ENCODE results near the gene SDF2.
A peak's percentile ranks its signal among the peaks of the same experiment; 100 is the strongest.
"Not testable (repeated sequence)": the region's sequence is repeated elsewhere in the genome, so short reads cannot be mapped to it uniquely, and the experiment has no call there.

Gene SDF2

GRCh38 chr17:28682655-28683054 is 20.9 kb upstream of the SDF2 start:
- DNase-seq = no peak

DNA sequence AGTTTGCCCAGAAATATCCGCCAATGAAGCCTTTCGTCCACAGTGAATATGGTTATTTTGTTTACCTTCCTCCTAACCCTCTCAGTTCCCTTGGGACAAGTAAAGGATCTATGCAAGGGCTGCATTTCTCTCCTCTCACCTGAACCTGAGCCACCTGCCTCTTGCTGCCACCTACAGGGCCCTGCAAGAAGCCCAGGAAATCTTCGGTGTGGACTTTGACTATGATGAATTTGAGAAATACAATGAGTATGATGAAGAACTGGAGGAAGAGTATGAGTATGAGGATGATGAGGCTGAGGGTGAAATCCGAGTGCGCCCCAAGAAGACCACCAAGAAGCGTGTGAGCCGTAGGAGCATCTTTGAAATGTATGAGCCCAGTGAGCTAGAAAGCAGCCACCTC is 14.3 kb upstream of the SDF2 start:
- no peak for DNase-seq

GRCh38 chr17:28675490-28675889 is 13.8 kb upstream of the SDF2 start:
- no peak for DNase-seq

DNA sequence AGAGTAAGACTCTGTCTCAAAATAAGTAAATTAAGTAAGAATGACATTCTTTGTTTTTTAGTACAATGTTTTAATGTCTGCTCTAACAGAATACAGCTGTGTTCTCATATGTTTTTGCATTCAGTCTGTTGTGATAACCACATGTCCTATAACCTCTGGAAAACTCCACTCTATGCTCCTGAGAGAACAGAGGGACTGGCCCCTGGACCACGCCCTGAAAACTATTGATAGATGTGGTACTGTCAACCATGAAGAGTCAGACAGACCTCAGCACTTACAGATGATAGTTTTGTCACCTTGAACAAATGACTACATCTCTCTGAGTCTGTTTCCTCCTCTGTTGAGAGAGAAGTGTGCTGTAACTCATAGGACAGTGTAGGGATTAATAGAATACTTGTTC is 8.2 kb upstream of the SDF2 start:
- DNase-seq = no peak

- no peak for DNase-seq
Observed at GRCh38 chr17:28667870-28668269, 6.2 kb upstream of the SDF2 start.

DNA sequence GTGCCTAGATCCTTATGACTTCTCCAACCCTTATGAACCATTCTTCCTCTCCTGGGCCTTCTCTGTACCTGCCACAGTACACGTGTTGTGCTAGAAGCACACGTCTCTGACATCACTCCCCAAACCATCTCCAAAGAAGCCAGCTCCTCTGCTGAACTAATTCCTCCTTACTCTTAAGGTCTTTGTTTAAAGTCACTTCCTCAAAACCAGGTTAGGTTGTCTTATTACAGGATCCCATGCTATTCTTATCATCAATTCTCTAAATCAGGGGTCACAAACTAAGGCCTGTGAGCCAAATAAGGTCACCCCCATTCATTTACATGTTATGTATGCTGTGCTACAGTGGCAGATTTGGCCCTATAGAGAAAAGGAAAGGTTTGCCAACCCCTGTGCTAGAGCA is 4.3 kb upstream of the SDF2 start:
- DNase-seq = no peak

DNA sequence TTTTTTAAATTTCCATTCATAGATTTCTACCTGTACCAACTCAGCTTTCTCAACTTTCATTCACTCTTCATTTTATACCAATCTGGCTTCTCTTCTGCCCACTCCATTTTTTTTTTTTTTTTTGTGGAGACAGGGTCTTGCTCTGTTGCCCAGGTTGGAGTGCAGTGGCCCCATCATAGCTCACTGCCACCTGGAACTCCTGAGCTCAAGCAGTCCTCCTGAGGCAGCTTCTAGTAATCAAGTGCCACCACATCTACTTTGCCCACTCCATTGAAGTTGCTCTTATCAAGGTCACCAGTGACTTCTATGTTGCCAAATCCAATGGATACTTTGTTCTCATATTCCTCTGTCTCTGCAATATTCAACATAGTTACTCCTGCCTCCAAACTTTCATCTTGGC is 2.0 kb upstream of the SDF2 start:
- no peak for DNase-seq

DNA sequence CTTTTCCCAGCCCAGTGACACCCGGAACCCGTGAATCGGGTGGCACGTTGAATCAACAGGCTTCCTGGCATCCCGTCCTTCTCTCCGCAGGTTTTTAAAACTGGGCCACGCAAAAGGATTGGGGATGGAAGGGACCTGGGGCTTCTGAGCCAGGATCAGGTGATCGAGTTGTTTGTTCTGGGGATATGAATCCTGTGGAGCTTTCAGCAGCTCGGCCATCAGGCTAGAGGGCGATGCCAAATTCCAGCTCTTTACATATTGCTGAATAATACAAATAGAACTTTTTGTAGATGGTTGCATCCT is 772 bp upstream of the SDF2 start:
- DNase-seq = no peak

GRCh38 chr17:28659497-28659881 is 2.2 kb downstream of the SDF2 start:
- not testable (repeated sequence) for DNase-seq

DNA sequence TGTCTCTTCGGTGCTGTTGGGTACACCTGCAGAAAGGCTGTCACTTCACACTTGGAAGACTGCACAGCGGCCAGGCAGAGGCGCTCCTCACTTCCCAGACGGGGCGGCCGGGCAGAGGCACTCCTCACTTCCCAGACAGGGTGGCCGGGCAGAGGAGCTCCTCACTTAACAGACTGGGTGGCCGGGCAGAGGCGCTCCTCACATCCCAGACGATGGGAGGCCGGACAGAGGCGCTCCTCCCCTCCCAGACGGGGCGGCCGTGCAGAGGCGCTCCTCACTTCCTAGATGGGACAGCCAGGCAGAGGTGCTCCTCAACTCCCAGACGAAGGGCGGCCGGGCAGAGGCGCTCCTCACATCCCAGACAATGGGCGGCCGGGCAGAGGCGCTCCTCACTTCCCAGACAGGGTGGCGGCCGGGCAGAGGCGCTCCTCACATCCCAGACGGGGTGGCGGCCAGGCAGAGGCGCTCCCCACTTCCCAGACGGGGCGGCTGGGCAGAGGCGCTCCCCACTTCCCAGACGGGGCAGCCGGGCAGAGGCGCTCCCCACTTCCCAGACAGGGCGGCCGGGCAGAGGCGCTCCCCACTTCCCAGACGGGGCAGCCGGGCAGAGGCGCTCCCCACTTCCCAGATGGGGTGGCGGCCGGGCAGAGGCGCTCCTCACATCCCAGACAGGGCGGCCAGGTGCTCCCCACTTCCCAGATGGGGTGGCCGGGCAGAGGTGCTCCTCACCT is 2.8 kb downstream of the SDF2 start:
- not testable (repeated sequence) for DNase-seq

DNA sequence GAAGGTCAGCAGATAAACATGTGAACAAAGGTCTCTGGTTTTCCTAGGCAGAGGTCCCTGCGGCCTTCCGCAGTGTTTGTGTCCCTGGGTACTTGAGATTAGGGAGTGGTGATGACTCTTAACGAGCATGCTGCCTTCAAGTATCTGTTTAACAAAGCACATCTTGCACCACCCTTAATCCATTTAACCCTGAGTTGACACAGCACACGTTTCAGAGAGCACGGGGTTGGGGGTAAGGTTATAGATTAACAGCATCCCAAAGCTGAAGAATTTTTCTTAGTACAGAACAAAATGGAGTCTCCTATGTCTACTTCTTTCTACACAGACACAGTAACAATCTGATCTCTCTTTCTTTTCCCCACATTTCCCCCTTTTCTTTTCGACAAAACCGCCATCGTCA is 3.4 kb downstream of the SDF2 start:
- not testable (repeated sequence) for DNase-seq

DNA sequence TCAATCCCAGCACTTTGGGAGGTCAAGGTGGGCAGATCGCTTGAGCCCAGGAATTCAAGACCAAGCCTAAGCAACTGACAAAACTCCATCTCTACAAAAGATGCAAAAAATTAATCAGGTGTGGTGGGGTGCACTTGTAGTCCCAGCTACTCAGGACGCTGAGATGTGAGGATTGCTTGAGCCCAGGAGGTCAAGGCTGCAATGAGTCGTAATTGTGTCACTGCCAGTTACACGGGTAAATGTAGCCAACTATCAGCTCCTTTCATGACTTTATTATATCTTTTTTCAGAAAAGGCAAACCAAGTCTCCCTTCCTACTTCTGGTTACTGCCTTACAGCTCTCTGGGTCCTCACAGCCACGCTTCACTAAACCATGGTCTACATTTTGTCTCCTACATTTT is 4.0 kb downstream of the SDF2 start:
- no peak for DNase-seq

DNA sequence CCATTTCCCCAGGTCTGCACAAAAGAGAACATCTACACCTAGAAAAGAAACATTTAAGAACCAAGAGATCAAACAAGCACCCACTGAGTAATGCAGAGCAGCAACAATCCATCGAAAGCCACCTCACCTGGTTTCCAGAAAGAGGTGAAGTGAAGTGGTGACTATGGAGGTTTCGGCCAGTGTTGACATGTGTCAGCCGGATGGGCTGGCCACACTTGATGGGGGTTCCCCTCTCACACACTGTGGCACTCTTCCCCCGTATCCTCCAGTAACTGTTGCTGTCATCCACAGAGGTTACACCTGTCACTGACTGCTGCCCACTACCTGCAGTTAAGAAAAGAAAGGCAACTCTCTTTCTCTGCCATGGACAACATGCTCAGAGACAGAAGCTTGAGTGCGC is 6.5 kb downstream of the SDF2 start:
- no peak for DNase-seq

DNA sequence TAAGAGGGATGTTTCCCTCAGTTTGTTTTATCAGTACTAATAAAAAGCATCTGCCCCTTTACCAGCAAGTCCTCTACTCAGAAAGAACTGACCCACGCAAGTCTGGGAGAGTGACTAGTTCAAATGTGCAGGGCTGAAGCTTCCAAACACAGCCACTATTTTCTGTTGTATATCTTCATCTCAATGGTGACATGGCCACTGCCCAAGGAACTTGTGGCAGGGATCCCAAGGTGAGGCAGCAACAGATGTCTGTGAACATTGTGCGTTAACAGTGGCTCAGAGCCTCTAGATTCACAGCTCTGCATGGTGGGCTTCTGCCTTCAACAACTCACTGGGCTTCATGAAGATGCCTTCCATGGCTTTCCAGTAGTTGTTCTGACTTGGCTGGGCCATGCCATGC is 13.0 kb downstream of the SDF2 start:
- no peak for DNase-seq

DNA sequence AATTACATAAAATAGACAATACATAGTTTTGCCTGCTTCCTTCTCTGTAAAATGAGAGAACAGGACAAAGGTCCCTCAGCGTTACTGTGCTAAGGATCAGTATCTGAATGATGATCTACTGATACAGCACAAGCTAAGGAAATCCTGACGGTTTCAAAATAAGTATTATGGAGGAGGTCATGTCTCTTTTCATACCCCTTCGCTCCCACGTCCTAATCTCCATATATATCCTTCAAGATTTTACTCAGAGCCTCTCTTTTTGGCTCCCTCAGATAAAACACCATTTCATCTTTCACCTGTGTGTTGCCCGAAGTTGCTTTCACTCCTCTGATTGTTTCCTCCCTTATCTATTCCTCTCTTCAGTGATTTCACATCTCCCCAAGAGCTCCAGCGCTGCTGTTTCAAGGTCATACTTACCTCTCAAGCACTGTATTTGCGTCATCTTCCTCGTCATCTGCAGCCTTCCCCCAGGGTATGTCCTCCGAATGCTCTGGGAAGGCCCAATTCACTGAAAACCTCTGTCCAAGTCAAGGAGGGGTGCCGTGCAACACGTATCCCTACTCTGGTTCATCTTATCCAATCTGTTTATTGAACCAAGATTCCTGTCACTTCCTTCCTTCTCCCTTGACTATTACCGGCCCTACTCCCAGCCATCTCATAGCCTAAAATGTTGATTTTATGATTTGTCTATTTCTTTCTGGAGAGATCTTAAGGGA is 15.5 kb downstream of the SDF2 start:
- no peak for DNase-seq

- no peak for DNase-seq
Observed at GRCh38 chr17:28645576-28645939, 16.1 kb downstream of the SDF2 start.

DNA sequence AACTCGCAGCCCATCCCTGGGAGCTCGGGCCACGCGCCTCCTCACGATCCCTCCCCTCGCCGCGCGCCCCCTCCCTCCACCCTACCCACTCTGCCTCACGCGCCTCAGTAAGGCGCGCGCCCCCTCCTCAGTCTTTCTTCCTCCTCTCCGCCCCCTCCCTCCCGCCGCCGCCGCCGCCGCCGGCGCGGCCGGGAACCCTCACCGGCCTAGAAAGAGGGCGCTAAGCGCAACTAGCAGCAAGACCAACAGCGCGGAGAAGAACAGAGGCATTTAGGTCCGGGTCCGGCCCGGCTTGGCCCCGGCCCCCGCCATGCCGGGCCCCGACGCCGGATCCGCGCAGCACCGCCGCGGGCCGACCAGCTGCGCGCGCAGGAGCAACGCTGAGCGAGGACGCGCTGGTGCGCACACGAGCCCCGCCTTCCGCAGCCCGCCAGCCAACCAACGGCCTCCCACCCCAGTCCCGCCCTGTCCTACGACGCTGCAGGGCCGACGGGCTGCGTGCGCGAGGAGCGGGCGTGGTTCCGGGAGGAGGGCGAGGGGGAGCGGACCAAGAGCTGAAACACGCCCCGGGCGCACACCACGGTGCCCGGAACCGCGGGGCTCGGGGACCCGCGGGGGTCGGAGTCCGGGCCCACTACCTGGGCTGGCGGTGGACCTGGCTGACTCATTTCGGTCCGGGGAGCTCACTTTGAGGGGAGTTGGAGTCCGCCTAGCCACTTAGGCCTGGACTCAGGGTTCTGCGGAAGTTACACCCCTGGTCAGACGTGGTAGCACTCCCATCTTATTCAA is 16.7 kb downstream of the SDF2 start, which contains the start of gene BLTP2:
BLTP2 (minus strand) TSS at position 372 of the 789 bp plus-strand sequence; CDS start at position 270, 102 bp downstream.
- peak; percentile 79 to 87 for DNase-seq

DNA sequence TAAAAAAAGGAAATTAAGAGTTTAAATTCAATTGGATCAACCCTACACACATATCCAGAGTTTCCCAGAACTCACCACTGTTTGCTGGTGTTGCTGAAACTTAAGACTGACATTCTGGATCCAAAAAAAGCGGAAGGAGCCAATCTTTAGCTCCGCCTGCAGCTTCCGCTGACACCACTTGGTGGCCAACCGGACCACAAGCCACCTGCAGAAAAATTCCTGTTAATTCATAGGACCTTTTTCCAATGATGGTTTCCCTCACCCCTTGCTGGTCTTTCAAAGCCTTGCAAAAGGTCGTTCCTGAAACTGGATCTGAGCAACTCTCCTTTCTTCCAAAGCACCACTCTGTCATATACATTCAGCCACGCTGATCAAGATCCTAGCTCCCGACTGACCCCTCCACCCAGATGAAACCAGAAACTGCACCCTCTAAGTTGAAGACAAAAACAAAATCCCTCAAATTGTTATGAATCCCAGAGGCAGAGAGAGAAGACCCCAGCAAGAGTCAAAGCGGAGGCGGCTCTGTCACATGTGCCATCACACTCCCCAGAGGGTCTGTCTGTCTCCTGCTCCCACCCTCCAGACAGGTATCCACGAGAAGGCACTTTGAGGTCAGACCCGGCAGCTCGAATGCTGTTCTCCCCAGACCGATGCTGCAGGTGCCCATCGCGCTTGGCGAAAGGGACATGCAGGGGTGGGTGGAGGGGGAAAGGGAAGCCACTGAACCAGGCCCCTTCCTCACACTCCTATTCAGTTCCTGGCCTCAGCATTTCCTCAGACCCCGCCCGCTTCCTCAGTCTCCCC is 17.5 kb downstream of the SDF2 start:
- DNase-seq = no peak

DNA sequence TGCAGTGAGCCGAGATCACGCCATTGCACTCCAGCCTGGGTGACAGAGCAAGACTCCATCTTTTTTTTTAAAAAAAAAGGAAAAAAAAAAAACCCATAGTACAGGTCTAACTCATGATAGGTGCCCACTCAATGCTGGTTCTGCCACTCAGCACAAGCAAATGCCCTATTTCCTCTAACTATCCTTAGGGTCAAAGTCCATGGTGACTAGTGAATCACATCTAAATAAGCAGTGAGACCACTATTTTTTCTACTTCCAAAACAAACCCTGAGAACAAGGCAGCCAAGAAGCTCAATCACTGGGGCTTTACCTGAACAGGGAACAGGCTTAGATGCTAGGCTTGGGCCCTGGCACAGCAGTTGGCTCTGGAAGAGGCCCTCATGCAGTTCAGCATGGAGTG is 20.1 kb downstream of the SDF2 start:
- no peak for DNase-seq

DNA sequence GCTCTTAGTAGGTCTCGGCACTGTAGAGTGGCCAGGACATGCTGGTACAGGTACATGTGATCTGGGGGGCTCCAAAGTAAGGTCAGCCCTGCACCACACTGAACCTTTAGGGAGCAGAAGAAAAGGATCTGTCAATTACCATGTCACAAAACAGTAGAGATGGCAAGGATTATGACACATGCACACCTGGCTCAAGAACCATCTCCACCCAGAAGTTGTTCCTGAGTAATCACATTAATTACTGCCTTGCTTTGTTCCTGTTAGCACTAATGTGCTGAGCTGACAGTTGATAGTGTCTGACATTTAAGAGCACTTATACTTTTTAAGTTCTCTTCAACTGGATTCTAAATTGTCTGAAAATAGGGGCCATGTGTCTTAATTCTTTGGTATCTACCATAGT is 26.2 kb downstream of the SDF2 start:
- no peak for DNase-seq

GRCh38 chr17:28634206-28634865 is 27.4 kb downstream of the SDF2 start:
- peak; percentile 38 to 53 for DNase-seq

DNA sequence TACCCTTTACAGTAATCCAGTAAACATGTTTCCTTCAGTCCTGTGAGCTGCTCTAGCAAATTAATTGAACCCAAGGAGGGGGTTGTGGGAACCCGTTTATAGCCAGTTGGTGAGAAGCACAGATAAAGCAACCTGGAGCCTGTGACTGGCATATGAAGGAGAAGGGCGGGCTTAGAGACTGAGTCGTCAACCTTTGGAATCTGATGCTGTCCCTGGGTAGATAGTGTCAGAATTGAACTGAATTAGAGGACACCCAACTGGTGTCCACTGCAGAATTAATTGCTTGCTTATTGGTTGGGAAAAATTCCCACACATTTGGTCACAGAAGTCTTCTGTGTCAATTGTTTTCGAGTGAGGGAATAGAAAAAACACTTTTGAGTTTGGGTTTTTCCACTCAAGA is 34.9 kb downstream of the SDF2 start:
- no peak for DNase-seq

GRCh38 chr17:28624148-28624547 is 37.6 kb downstream of the SDF2 start:
- DNase-seq = no peak
